ENCODE results near the gene COQ7.

DNA sequence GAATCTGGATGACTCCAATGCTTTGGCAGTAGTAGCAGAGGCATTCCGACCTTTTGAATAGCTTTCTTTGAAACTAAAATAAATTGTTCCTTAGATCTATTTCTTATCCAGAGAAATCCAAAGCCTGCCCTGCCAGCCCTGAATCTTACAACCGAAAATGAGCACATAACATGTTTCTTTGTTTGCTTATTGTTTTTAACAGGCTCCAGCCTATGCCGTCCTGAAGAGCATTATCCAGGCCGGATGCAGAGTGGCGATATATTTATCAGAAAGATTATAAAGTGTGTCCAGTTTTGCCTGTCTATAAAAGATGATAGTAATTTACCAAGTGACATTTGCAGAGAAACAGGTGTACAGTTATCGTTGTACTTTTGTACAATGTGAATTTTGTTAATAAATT is 10.5 kb downstream of the COQ7 start:
- TF ChIP-seq, protein P1, sequence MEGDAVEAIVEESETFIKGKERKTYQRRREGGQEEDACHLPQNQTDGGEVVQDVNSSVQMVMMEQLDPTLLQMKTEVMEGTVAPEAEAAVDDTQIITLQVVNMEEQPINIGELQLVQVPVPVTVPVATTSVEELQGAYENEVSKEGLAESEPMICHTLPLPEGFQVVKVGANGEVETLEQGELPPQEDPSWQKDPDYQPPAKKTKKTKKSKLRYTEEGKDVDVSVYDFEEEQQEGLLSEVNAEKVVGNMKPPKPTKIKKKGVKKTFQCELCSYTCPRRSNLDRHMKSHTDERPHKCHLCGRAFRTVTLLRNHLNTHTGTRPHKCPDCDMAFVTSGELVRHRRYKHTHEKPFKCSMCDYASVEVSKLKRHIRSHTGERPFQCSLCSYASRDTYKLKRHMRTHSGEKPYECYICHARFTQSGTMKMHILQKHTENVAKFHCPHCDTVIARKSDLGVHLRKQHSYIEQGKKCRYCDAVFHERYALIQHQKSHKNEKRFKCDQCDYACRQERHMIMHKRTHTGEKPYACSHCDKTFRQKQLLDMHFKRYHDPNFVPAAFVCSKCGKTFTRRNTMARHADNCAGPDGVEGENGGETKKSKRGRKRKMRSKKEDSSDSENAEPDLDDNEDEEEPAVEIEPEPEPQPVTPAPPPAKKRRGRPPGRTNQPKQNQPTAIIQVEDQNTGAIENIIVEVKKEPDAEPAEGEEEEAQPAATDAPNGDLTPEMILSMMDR (conservative IDR thresholded peaks at IDR 0.05; ENCODE audit: low read length): no peak
- no peak for TF ChIP-seq EZH2phosphoT487 (IDR thresholded peaks at IDR 0.05; ENCODE audit: borderline replicate concordance, low read depth, low read length)

All from OCI-LY7 (cell line).